ENCODE measurements around the gene ACYP1.

DNA sequence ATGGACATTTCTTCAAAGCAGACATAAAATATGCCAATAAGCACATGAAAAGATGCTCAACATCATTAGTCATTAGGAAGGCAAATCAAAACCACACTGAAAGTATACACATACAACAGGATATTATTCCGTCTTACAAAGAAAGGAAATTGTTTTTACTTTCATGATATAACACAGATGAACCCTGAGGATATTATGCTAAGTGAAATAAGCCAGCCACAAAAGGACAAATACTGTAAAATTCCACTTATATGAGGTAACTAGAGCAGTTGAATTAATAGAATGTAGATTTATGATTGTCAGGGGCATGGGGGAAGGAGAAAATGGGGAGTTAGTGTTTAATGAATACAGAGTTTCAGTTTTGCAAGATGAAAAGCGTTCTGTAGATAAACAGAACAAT is 4.2 kb downstream of the ACYP1 start:
- TF ChIP-seq RAD21 (CRISPR knock-in tag; conservative IDR thresholded peaks at IDR 0.05 in 1 of 2, IDR thresholded peaks at IDR 0.05 in 1 of 2) (no peak), RFX5 (IDR thresholded peaks at IDR 0.05; ENCODE audit: low read depth, low read length) (no peak), MAFK (IDR thresholded peaks at IDR 0.05; ENCODE audit: low read length) (no peak), ZNF133 (CRISPR knock-in tag; IDR thresholded peaks at IDR 0.05) (no peak), DMBX1 (CRISPR knock-in tag; IDR thresholded peaks at IDR 0.05; ENCODE audit: borderline replicate concordance) (no peak), POLR2A (conservative IDR thresholded peaks at IDR 0.05) (no peak), GABPB1 (CRISPR knock-in tag; IDR thresholded peaks at IDR 0.05) (no peak)
- TF ChIP-seq, protein P1, sequence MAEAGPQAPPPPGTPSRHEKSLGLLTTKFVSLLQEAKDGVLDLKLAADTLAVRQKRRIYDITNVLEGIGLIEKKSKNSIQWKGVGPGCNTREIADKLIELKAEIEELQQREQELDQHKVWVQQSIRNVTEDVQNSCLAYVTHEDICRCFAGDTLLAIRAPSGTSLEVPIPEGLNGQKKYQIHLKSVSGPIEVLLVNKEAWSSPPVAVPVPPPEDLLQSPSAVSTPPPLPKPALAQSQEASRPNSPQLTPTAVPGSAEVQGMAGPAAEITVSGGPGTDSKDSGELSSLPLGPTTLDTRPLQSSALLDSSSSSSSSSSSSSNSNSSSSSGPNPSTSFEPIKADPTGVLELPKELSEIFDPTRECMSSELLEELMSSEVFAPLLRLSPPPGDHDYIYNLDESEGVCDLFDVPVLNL (CRISPR knock-in tag; IDR thresholded peaks at IDR 0.05; ENCODE audit: low read depth): no peak
- TF ChIP-seq, protein P2, sequence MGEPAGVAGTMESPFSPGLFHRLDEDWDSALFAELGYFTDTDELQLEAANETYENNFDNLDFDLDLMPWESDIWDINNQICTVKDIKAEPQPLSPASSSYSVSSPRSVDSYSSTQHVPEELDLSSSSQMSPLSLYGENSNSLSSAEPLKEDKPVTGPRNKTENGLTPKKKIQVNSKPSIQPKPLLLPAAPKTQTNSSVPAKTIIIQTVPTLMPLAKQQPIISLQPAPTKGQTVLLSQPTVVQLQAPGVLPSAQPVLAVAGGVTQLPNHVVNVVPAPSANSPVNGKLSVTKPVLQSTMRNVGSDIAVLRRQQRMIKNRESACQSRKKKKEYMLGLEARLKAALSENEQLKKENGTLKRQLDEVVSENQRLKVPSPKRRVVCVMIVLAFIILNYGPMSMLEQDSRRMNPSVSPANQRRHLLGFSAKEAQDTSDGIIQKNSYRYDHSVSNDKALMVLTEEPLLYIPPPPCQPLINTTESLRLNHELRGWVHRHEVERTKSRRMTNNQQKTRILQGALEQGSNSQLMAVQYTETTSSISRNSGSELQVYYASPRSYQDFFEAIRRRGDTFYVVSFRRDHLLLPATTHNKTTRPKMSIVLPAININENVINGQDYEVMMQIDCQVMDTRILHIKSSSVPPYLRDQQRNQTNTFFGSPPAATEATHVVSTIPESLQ (CRISPR knock-in tag; IDR thresholded peaks at IDR 0.05): no peak
